Measurements from ENCODE around the gene ZNF292.
"Not testable (repeated sequence)": the region's sequence is repeated elsewhere in the genome, so short reads cannot be mapped to it uniquely, and the experiment has no call there.

Gene ZNF292

DNA sequence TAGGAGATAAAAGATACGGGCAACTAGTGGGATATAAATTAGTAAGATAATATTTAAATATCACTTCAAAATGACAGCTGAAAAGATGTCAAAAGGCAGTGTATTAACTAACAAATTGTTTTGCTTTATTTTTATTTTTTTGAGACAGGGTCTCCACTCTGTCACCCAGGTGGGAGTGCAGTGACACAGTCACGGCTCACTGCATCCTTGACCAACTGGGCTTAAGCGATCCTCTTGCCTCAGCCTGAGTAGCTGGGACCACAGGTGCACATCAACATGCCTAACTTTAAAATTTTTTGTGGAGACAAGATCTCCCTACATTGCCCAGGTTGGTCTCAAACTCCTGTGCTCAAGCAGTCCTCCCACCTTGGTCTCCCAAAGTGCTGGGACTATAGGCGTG, 5.9 kb downstream of the ZNF292 start:
- DNase-seq (ENCODE audit: low read depth), result no peak

DNA sequence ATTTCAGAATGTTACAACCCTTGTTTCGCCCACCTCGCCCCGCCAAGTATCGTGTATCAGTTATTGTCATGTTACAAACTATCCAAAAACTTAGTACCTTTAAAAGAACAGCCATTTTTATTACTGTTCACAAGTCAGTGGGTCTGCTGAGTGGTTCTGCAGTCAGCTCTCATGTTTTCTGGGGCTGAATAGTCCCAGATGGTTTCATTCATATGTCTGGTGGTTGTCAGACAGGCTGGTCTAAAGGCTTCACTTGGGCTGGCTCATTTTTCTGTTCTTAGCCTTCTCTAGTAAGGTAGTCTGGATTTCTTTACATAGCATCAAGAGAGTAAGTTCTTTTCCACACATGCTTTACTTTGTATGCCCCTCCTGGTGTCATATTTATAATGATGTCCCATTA, 8.6 kb downstream of the ZNF292 start:
- no peak for DNase-seq (ENCODE audit: low read depth)

DNA sequence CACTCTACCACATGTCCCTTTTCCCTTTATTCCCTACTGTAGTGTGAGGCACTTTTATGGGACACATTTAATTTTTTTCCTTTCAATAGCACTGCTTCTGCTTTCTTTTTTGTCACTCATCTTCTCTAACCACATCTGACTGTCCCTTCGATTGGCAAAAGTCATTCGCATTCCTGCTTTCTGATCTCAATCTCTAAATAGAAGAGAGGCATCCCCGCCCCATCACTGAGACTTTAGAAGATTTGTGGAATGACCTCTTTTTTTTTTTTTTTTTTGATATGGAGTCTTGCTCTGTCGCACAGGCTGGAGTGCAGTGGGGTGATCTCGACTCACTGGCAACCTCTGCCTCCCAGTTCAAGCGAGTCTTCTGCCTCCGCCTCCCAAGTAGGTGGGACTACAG, 9.1 kb downstream of the ZNF292 start:
- DNase-seq (ENCODE audit: low read depth), result no peak

- DNase-seq (ENCODE audit: low read depth), result no peak
Observed at GRCh38 chr6:87165185-87165584, 9.8 kb downstream of the ZNF292 start.

DNA sequence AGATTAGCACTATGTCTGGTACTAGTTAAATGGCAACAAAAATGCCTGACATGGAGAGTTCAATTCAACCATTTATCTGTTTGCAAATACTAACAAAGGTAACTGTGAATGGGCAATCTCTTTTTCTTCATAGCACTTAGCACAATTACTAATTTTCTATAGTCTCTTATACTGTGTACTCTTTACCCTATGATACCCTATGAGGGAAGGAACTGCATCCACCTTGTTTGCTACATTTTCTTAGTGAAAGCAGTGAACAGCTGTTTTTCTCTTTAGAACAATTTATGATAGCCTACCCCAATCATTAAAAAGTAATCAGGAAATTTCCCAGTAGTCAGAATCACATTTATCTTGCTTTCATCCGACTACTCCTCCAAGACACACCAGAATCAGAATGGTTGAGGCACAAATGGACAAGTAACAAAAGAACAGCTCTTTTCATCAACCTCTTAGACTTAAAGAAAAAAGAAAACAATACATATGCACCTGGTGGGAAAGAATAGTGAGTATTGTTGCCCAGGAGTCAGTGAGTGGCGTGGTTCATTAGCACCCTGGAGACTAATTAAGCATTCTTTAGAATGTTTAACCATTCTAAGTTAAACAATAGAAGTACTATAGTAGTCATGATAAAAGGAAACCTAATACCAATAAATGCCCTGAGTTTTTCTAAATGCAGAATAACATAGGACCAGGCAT, 16.7 kb downstream of the ZNF292 start:
- no peak for DNase-seq (ENCODE audit: low read depth)

DNA sequence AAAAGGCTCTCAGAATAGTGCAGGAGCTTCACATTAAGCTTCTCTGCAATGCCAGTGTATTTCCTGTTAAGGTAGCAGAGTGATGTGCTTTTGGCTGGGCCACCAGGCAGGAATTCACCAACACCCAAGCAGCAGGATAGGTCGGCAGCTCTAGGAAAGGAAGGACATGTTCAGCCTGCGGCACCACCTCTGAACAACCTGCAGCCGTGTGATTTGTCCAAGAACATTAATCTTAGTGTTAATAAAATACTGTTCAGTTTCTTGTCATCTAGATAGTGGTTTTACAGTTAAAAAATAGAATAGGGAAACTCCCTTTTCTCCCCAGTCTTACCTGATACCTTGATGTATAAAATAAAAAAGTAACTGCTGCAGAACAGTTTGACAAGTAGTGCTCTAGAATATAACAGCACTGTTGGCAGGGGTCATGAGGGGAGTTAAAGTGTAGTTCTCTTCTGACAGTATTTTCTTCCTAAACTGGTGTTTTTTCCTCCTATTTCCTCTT, 18.8 kb downstream of the ZNF292 start:
- no peak for DNase-seq (ENCODE audit: low read depth)

DNA sequence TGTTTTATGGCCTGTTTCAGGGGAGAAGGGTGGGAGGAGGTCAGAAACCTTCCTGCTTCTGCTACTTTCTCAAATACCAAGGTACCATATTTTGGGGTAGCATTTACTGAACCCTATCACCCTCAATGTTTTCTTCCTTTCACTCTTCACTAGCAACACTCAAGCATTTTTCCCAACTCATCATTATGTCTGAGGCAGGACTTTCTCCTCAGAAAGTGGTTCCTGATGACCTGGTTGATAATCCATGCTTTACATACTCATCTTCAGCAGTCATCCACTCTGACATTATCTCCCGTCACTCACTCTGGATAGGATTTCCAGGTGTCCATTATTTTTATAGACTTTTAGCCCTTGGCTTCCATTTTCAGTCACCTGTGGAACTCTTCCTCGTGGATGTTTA, 21.1 kb downstream of the ZNF292 start:
- no peak for DNase-seq (ENCODE audit: low read depth)

DNA sequence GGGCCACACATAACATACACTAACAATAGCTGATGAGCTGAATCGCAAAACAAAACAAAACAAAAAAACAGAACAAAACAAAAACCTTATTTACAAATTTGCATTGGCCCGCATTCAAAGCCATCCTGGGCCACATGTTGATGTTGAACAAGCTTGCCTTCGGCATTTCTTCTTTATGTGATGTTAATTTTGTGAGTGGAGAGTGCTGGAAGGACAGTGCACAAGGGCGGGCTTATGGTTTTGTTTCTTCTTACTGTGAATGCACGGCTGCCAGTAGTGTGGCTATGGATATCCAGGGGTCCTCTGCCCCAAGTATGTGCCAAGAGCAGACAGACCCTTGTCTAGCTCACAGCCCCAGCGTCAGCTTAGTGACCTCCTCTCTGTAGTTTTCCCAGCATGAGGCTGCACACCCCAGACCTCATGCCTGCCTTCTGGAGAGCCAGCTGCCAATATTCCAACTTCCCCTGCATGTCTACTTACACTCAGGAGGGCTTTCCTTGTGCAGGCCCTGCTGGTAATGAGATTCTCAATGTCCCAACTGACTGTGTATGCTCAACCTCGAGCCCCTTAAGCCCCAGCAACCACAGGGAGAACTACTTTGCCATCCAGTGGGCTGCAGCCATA, 24.9 kb downstream of the ZNF292 start:
- DNase-seq (ENCODE audit: low read depth), result no peak

DNA sequence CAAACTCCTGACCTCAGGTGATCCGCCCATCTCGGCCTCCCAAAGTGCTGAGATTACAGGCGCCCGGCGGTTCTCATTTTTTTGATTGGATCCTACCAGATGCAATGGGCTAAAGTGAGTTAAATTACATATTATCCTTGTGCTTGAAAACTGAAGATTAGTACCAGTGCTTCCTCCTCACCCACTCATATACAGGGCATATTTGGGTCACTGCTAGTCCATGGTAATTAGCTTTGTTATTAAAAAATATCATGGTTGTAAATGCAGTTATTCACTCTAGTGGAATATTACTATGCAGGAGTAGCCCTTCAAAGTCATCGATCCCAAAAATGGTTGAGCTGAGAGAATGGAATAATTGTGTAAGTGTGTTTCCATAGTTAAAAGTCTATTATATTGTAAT, 26.5 kb downstream of the ZNF292 start:
- DNase-seq (ENCODE audit: low read depth), result no peak

GRCh38 chr6:87182321-87182720, 27.0 kb downstream of the ZNF292 start:
- no peak for DNase-seq (ENCODE audit: low read depth)

DNA sequence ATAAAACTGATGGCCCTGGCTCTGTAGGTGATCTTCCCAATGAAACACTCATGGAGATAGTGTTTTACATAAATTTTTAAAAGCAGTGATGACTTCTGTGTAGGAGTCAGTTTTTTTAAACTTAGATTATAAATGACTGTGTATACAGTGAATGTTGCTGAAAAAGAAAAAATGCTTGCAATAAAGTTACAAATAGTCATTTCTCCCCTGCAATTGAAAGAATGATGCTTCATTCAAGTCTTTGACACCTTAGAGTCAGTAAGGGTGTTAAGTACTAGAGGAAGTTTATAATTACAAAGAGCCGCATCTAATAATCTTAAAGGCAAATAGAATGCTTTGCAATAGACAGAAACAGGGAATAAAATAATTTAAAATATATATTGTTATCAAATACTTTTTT, 27.6 kb downstream of the ZNF292 start:
- no peak for DNase-seq (ENCODE audit: low read depth)

- no peak for DNase-seq (ENCODE audit: low read depth)
Observed at GRCh38 chr6:87183687-87184086, 28.3 kb downstream of the ZNF292 start.

GRCh38 chr6:87184762-87185250, 29.4 kb downstream of the ZNF292 start:
- no peak for DNase-seq (ENCODE audit: low read depth)

GRCh38 chr6:87196275-87196842, 41.0 kb downstream of the ZNF292 start:
- no peak for DNase-seq (ENCODE audit: low read depth)

DNA sequence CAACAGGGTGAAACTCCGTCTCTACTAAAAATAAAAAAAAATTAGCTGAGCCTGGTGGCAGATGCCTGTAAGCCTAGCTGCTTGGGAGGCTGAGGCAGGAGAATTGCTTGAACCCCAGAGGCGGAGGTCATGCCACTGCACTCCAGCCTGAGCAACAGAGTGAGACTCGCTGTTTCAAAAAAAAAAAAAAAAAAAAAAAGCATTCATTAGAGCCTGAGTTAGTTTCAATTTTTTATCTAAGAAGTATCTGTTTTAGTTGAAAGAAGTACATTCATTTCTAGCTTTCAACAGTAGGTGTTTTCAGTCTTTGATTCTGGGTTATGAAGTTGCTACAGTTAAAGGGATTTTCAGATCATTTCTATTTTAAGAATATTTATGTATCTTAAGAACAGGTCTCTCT, 42.2 kb downstream of the ZNF292 start:
- DNase-seq (ENCODE audit: low read depth), result no peak

DNA sequence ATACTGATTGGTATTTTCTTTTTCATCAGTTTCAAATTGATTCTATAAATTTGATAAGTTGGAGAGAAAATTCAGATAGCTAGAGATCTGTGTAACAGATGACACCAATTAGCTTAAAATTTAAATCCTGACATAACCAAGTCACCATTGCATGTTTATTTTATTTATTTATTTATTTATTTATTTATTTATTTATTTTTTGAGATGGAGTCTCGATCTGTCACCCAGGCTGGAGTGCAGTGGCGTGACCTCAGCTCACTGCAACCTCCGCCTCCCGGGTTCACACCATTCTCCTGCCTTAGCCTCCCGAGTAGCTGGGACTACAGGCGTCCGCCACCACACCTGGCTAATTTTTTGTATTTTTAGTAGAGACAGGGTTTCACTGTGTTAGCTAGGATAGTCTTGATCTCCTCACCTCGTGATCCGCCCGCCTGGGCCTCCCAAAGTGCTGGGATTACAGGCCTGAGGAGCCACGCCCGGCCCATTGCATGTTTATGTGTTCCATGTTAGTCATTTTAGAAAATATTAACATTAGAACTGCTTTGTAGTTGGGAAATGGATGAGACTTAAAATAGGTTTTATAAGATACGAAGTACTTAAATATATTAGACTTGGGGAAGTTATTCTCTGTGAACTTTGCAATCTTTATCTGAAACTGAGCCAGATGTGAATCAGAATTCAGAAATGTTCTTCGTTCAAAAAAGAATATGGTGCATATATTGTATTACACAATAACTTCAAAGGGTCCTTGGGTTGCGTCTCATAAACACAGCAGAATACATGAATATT, 42.9 kb downstream of the ZNF292 start:
- not testable (repeated sequence) for DNase-seq (ENCODE audit: low read depth)

GRCh38 chr6:87199787-87200186, 44.4 kb downstream of the ZNF292 start:
- DNase-seq (ENCODE audit: low read depth), result no peak

GRCh38 chr6:87200469-87201175, 45.3 kb downstream of the ZNF292 start:
- no peak for DNase-seq (ENCODE audit: low read depth)

GRCh38 chr6:87203448-87204023, 48.2 kb downstream of the ZNF292 start:
- DNase-seq (ENCODE audit: low read depth), result no peak

DNA sequence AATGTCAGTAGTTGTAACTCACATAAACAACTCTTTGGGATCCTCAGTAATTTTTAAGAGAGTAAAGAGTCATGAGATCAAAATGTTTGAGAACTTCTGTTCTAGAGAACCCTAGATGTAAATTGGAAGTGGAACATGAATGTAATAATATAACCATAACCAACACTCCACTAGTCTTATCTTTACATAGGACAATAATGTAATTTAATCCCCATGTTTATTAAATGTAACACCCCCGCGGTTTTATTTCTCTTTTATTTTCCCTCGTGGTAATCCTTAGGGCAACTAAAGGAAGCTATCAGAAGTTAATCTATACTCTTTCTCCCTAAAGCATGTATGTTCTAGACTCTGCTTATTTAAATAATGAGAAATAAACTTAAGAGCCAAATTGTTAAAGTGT, 54.4 kb downstream of the ZNF292 start:
- DNase-seq (ENCODE audit: low read depth), result no peak

DNA sequence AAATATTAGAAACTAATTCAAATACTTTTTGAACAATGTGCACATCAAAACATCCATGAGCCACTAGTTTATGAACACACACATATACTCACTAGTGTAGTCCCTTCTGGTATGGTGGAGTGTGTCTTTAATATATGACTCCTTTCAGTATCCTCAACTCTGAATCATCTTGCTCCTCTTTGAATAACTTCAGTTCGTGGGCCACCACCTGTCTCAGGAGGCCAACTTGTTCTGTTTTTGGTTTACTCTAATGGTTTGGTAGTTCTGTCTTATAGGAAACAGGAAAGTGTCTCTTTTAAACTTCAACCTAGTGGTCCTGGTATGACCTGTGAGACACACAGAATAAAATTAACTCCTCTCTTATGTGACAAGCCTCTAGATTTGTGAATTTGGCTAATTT, 55.6 kb downstream of the ZNF292 start:
- DNase-seq (ENCODE audit: low read depth), result no peak
